Epithelial cell of proximal tubule (primary cell): Measurements from ENCODE around the gene CXCL12. TPM values are rescaled to one million over a fixed set of nuclear protein-coding genes. Genes with fewer than 3 reads are reported as not detected.

Experiments used
- DNase-seq: peaks from one replicate; pipeline ENCODE4 v3.0.0-alpha.2; 2011; ENCODE audit warnings: low read depth
- H3K4me3 ChIP-seq: 2 replicates; pipeline ENCODE4 v1.5.1; 2011; ENCODE audit warnings: low read depth, mild to moderate bottlenecking, low read length
- CTCF ChIP-seq: conservative IDR thresholded peaks from 2 replicates; pipeline ENCODE4 v1.5.1; 2012; ENCODE audit warnings: low read depth, mild to moderate bottlenecking, low read length
- total RNA-seq: library from RNA; depleted of rRNA; stranded (reverse); fragments of >200 nt; gene quantifications from 2 replicates; pipeline ENCODE4 v1.2.3, GENCODE V29; 2015

CXCL12 gene
- total RNA-seq, 1 donor from 2014 or later, result 0.46 TPM

GRCh38 chr10:44373341-44373995 lies 11.4 kb downstream of the CXCL12 start:
- H3K4me3 ChIP-seq, result no peak overlapping the region
- TF ChIP-seq CTCF, result no peak
- no peak for DNase-seq

- no peak for TF ChIP-seq CTCF
- H3K4me3 ChIP-seq, result no peak overlapping the region
- DNase-seq, result no peak
Measured at GRCh38 chr10:44372181-44372580, 12.7 kb downstream of the CXCL12 start.

- no peak overlapping the region for H3K4me3 ChIP-seq
- TF ChIP-seq CTCF, result no peak
- DNase-seq, result no peak
Measured at GRCh38 chr10:44370731-44371248, 14.1 kb downstream of the CXCL12 start.

GRCh38 chr10:44369854-44370253 lies 15.0 kb downstream of the CXCL12 start:
- no peak for TF ChIP-seq CTCF
- no peak for DNase-seq
- no peak overlapping the region for H3K4me3 ChIP-seq

GRCh38 chr10:44369296-44369695 lies 15.6 kb downstream of the CXCL12 start:
- no peak for DNase-seq
- TF ChIP-seq CTCF, result no peak

GRCh38 chr10:44368637-44369036 lies 16.3 kb downstream of the CXCL12 start:
- DNase-seq, result no peak
- no peak overlapping the region for H3K4me3 ChIP-seq
- no peak for TF ChIP-seq CTCF

More at GRCh38 chr10:44369296-44369695, 15.6 kb downstream of the CXCL12 start:
- H3K4me3 ChIP-seq, result no peak overlapping the region
